B cell (primary cell): ENCODE measurements around the gene RBBP7. TPM values are rescaled to one million over a fixed set of nuclear protein-coding genes. Genes with fewer than 3 reads are reported as not detected.

Experiments used
- ATAC-seq: fragments of 200-7000 bp; cut with Tn5 transposase; one replicate; pipeline ENCODE4 v1.10.0; 2021; ENCODE audit warnings: low read depth, mild to moderate bottlenecking, moderate number of reproducible peaks, moderate library complexity
- CTCF ChIA-PET: fragments of 350-600 bp; sonication (Branson Sonifier 250); formaldehyde crosslinking; loops from one replicate; lab custom pipeline; 2021; ENCODE audit warnings: antibody characterized with exemption, inconsistent platforms; lab: Charles Lee
- POLR2A ChIA-PET: fragments of 350-600 bp; sonication (Branson Sonifier 250); formaldehyde crosslinking; loops from one replicate; lab custom pipeline; 2021; ENCODE audit warnings: antibody characterized with exemption; lab: Charles Lee
- DNase-seq: peaks from one replicate; pipeline ENCODE4 v3.0.0; 2013
- H2AFZ ChIP-seq: 2 replicates; pipeline ENCODE4 v1.6.1; 2012; ENCODE audit warnings: mild to moderate bottlenecking, low read depth, low read length; ENCODE audit not compliant: insufficient read depth, poor library complexity, severe bottlenecking
- H3K27ac ChIP-seq, 2 donors: 1 replicate in 1 of 2; 2 replicates in 1 of 2; pipeline ENCODE4 v1.5.1; 2012 to 2013; ENCODE audit warnings: low read length in 2 of 2, mild to moderate bottlenecking in 2 of 2, moderate library complexity in 1 of 2
- H3K27me3 ChIP-seq, 4 experiments: fragments of 200-600 bp in 1 of 4; sonication (generic) in 1 of 4; replicated peaks in 1 of 4; 1 replicate in 2 of 4; 2 replicates in 2 of 4; pipeline versions ENCODE4 v1.6.1 to v1.7.0; 2013 to 2016; ENCODE audit warnings: low read length in 3 of 4, mild to moderate bottlenecking in 2 of 4, mixed read lengths in 1 of 4, moderate library complexity in 1 of 4; ENCODE audit not compliant: insufficient read depth in 4 of 4, control insufficient read depth in 3 of 4; ENCODE audit errors: control extremely low read depth in 1 of 4
- H3K36me3 ChIP-seq, 2 experiments: replicated peaks in 1 of 2; 1 replicate in 1 of 2; 2 replicates in 1 of 2; pipeline versions ENCODE4 v1.6.1 to v1.7.1; 2013; ENCODE audit warnings: low read length in 1 of 2; ENCODE audit not compliant: insufficient read depth in 2 of 2, control insufficient read depth in 1 of 2; ENCODE audit errors: control extremely low read depth in 1 of 2, extremely low read depth in 1 of 2
- H3K4me1 ChIP-seq, 2 donors: fragments of 200-600 bp in 1 of 2; sonication (generic) in 1 of 2; 1 replicate in 1 of 2; 2 replicates in 1 of 2; pipeline versions ENCODE4 v1.5.1 to v1.6.1; 2013 to 2017; ENCODE audit warnings: low read length in 2 of 2; ENCODE audit not compliant: control insufficient read depth in 2 of 2, insufficient read depth in 2 of 2
- H3K4me2 ChIP-seq: replicated peaks from 2 replicates; pipeline ENCODE3; 2012; ENCODE audit warnings: mild to moderate bottlenecking, low read depth, low read length; ENCODE audit not compliant: poor library complexity, severe bottlenecking
- H3K4me3 ChIP-seq, 5 experiments: fragments of 200-600 bp in 1 of 5; sonication (generic) in 1 of 5; 1 replicate in 3 of 5; 2 replicates in 2 of 5; pipeline versions ENCODE4 v1.5.1 to v1.7.0; 2011 to 2016; ENCODE audit warnings: low read length in 4 of 5, mild to moderate bottlenecking in 4 of 5, low read depth in 2 of 5, control low read depth in 1 of 5, moderate library complexity in 1 of 5; ENCODE audit not compliant: insufficient read depth in 1 of 5; ENCODE audit errors: control extremely low read depth in 1 of 5, extremely low read depth in 1 of 5
- H3K79me2 ChIP-seq: fragments of 200-600 bp; sonication (generic); one replicate; pipeline ENCODE4 v1.6.0; 2016; ENCODE audit warnings: low read length; ENCODE audit not compliant: control insufficient read depth, insufficient read depth
- H3K9ac ChIP-seq: fragments of 200-600 bp; sonication (generic); 2 replicates; pipeline ENCODE4 v1.6.1; 2017; ENCODE audit warnings: mild to moderate bottlenecking, low read length, moderate library complexity
- H3K9me3 ChIP-seq, 3 donors: one replicate each; pipeline versions ENCODE4 v1.6.1 to v1.7.1; 2013; ENCODE audit warnings: low read length in 2 of 3; ENCODE audit not compliant: control insufficient read depth in 2 of 3, insufficient read depth in 1 of 3; ENCODE audit errors: control extremely low read depth in 1 of 3
- H4K20me1 ChIP-seq: 2 replicates; pipeline ENCODE4 v1.6.0; 2012; ENCODE audit warnings: mild to moderate bottlenecking, low read length; ENCODE audit not compliant: insufficient read depth, control insufficient read depth, poor library complexity, severe bottlenecking
- H3K27ac Mint-ChIP-seq: one replicate; pipeline ENCODE4 v1.8.0; 2021; ENCODE audit warnings: mixed read lengths
- H3K27me3 Mint-ChIP-seq: one replicate; pipeline ENCODE4 v1.8.0; 2021; ENCODE audit warnings: mixed read lengths
- H3K4me1 Mint-ChIP-seq: one replicate; pipeline ENCODE4 v1.8.0; 2021; ENCODE audit warnings: mixed read lengths
- H3K4me3 Mint-ChIP-seq: one replicate; pipeline ENCODE4 v1.8.0; 2021; ENCODE audit warnings: mixed read lengths
- H3K9me3 Mint-ChIP-seq: one replicate; pipeline ENCODE4 v1.8.0; 2022; ENCODE audit warnings: mixed read lengths; ENCODE audit not compliant: insufficient read depth
- CTCF ChIP-seq: fragments of 200-600 bp; IDR thresholded peaks from one replicate; pipeline ENCODE4 v1.8.0; 2022; ENCODE audit warnings: antibody characterized with exemption, mild to moderate bottlenecking
- EZH2 ChIP-seq: IDR thresholded peaks from 2 replicates; pipeline ENCODE4 v1.6.1; 2012; ENCODE audit warnings: borderline replicate concordance, low read depth, mild to moderate bottlenecking, moderate library complexity, low read length; ENCODE audit not compliant: insufficient read depth, poor library complexity, severe bottlenecking
- WGBS: methylation state at CpG from one replicate; pipeline ENCODE4 v1.1.5; 2013; ENCODE audit warnings: missing lambda C conversion rate; ENCODE audit not compliant: insufficient coverage; 5-methylcytosine and 5-hydroxymethylcytosine counted together
- intact Hi-C: fragments of 100-400 bp; cut with micrococcal nuclease; formaldehyde crosslinking; loops from one replicate; pipeline ENCODE4 v1.10.0; 2022
- polyA plus RNA-seq: library from polyadenylated mRNA; depleted of rRNA; stranded (reverse); fragments of >200 nt; gene quantifications from 2 replicates; pipeline ENCODE4 v1.2.3, GENCODE V29; 2012
- total RNA-seq, 2 donors: library from RNA; stranded (reverse); fragments of 120-200 nt in 1 of 2; gene quantifications; 1 replicate in 1 of 2; 2 replicates in 1 of 2; pipeline versions ENCODE4 v1.2.3 to v1.2.4, GENCODE V29; 2013 to 2022

Gene RBBP7
- total and polyA plus RNA-seq, 2 donors (not counting 1 experiment from before 2014, with no cell fraction given), result 74.6 to 106 TPM

- no peak overlapping the region for H3K9ac ChIP-seq
- H3K9me3 ChIP-seq, result no peaks in the 10 kb centered on the region
- no CpG with 5 or more reads among the region's 5 CpGs for WGBS
- H4K20me1 ChIP-seq, result peaks cover 24% of the 10 kb centered on the region
- H2AFZ ChIP-seq, result no peak overlapping the region
- no peak overlapping the region for H3K4me2 ChIP-seq
- H3K27ac ChIP-seq, result no peak overlapping the region
- ChIA-PET CTCF (interaction anchor here (0.7 to 2.3 kb wide), 3 partner anchors 12 to 27 kb away, joined by 4 to 10 read pairs (median 4); no protein-coding TSS in a partner anchor), POLR2A (no interaction called here)
- H3K4me3 ChIP-seq, result no peak overlapping the region
- TF ChIP-seq CTCF (no peak), EZH2 (no peak)
- ATAC-seq (no peak), DNase-seq (no peak)
- Mint-ChIP-seq H3K4me1 (peaks cover 19% of the 10 kb centered on the region), H3K27me3 (no peaks in the 10 kb centered on the region), H3K4me3 (no peak overlapping the region), H3K9me3 (no peaks in the 10 kb centered on the region), H3K27ac (no peak overlapping the region)
- H3K36me3 ChIP-seq, result peaks cover 2 to 39% of the 10 kb centered on the region in 2 experiments
- intact Hi-C loops, result loop anchor here (5.0 kb wide), 1 partner anchor 37 kb away; no protein-coding TSS in a partner anchor
- no peaks in the 10 kb centered on the region for H3K4me1 ChIP-seq
- peaks cover 24% of the 10 kb centered on the region for H3K79me2 ChIP-seq
- H3K27me3 ChIP-seq, result no peaks in the 10 kb centered on the region
Observed at GRCh38 chrX:16855363-16856075, 14.6 kb downstream of the RBBP7 start.

GRCh38 chrX:16853537-16853936 lies 16.6 kb downstream of the RBBP7 start:
- WGBS, result no CpG with 5 or more reads among the region's 3 CpGs
- H3K36me3 ChIP-seq, result peaks cover 2 to 28% of the 10 kb centered on the region in 2 experiments
- no peaks in the 10 kb centered on the region for H3K27me3 Mint-ChIP-seq
- no peak for TF ChIP-seq CTCF
- TF ChIP-seq EZH2, result no peak
- H2AFZ ChIP-seq, result no peak overlapping the region
- no peak overlapping the region for H3K4me2 ChIP-seq
- H3K4me3 ChIP-seq, result no peak overlapping the region
- DNase-seq (no peak), ATAC-seq (no peak)
- no peaks in the 10 kb centered on the region for H3K9me3 ChIP-seq
- no peak overlapping the region for H3K27ac Mint-ChIP-seq
- peaks cover 11% of the 10 kb centered on the region for H3K79me2 ChIP-seq
- H4K20me1 ChIP-seq, result peaks cover 14% of the 10 kb centered on the region
- intact Hi-C loops, result no loop called here
- H3K27me3 ChIP-seq, result no peaks in the 10 kb centered on the region
- no peaks in the 10 kb centered on the region for H3K9me3 Mint-ChIP-seq
- ChIA-PET POLR2A (no interaction called here), CTCF (interaction anchor here (1.6 kb wide), 1 partner anchor 30 kb away, joined by 9 read pairs; no protein-coding TSS in a partner anchor)
- no peaks in the 10 kb centered on the region for H3K4me1 ChIP-seq
- H3K4me3 Mint-ChIP-seq, result no peak overlapping the region
- H3K4me1 Mint-ChIP-seq, result peaks cover 15% of the 10 kb centered on the region
- no peak overlapping the region for H3K9ac ChIP-seq
- no peak overlapping the region for H3K27ac ChIP-seq
